Measurements from ENCODE around the gene MTUS2.

MTUS2 gene

GRCh38 chr13:28859717-28860116 lies 39.6 kb downstream of the MTUS2 start:
- DNase-seq, result no peak

- no peak for DNase-seq
These were observed 44.4 kb downstream of the MTUS2 start for GRCh38 chr13:28864544-28864943.

GRCh38 chr13:28865149-28865744 lies 45.1 kb downstream of the MTUS2 start:
- DNase-seq, result peak; percentile 88

GRCh38 chr13:28865951-28866350 lies 45.8 kb downstream of the MTUS2 start:
- no peak for DNase-seq

GRCh38 chr13:28866932-28867331 lies 46.8 kb downstream of the MTUS2 start:
- no peak for DNase-seq

- DNase-seq, result no peak
These were observed 47.4 kb downstream of the MTUS2 start for GRCh38 chr13:28867564-28867963.

- DNase-seq, result no peak
These were observed 52.5 kb downstream of the MTUS2 start for GRCh38 chr13:28872427-28873176.

- DNase-seq, result no peak
These were observed 55.9 kb downstream of the MTUS2 start for GRCh38 chr13:28875846-28876615.

- no peak for DNase-seq
These were observed 57.3 kb downstream of the MTUS2 start for GRCh38 chr13:28877408-28877807.

GRCh38 chr13:28885181-28885580 lies 65.0 kb downstream of the MTUS2 start:
- DNase-seq, result no peak

GRCh38 chr13:28889086-28889732 lies 69.1 kb downstream of the MTUS2 start:
- peak; percentile 23 for DNase-seq

- no peak for DNase-seq
These were observed 70.6 kb downstream of the MTUS2 start for GRCh38 chr13:28890712-28891111.

- DNase-seq, result no peak
These were observed 97.9 kb downstream of the MTUS2 start for GRCh38 chr13:28918030-28918429.

- DNase-seq, result no peak
These were observed 102.2 kb downstream of the MTUS2 start for GRCh38 chr13:28922341-28922740.

- DNase-seq, result no peak
These were observed 115.0 kb downstream of the MTUS2 start for GRCh38 chr13:28935104-28935503.

- DNase-seq, result no peak
These were observed 122.8 kb downstream of the MTUS2 start for GRCh38 chr13:28942906-28943305.

- no peak for DNase-seq
These were observed 133.7 kb downstream of the MTUS2 start for GRCh38 chr13:28953714-28954418.

- DNase-seq, result no peak
These were observed 134.2 kb downstream of the MTUS2 start for GRCh38 chr13:28954419-28954725.

GRCh38 chr13:28954810-28955209 lies 134.7 kb downstream of the MTUS2 start:
- DNase-seq, result no peak

GRCh38 chr13:28955264-28955966 lies 135.3 kb downstream of the MTUS2 start:
- no peak for DNase-seq

- DNase-seq, result no peak
These were observed 137.9 kb downstream of the MTUS2 start for GRCh38 chr13:28958018-28958417.

- DNase-seq, result no peak
These were observed 138.3 kb downstream of the MTUS2 start for GRCh38 chr13:28958441-28958840.
